Neural progenitor cell (in vitro differentiated cells): ENCODE measurements around the gene NOS3.

Experiments used
- CTCF ChIP-seq: fragments of 200-600 bp; sonication (generic); IDR thresholded peaks from 2 replicates; pipeline ENCODE4 v1.5.1; 2017; ENCODE audit warnings: antibody characterized with exemption, mild to moderate bottlenecking
- EZH2 ChIP-seq: fragments of 200-600 bp; sonication (generic); IDR thresholded peaks from 2 replicates; pipeline ENCODE4 v1.6.1; 2017; ENCODE audit warnings: antibody characterized with exemption, mild to moderate bottlenecking, moderate library complexity
- EZH2phosphoT487 ChIP-seq: fragments of 200-600 bp; sonication (generic); IDR thresholded peaks from 2 replicates; pipeline ENCODE4 v1.6.1; 2017; ENCODE audit warnings: antibody characterized with exemption

- TF ChIP-seq CTCF (no peak), EZH2 (no peak), EZH2phosphoT487 (no peak)
These were observed 35.3 kb downstream of the NOS3 start for GRCh38 chr7:151025924-151026671.
